Cardiac muscle cell (in vitro differentiated cells and primary cell): Measurements from ENCODE around the gene ADH1C. TPM values are rescaled to one million over a fixed set of nuclear protein-coding genes. Genes with fewer than 3 reads are reported as not detected.
A peak's percentile ranks its signal among the peaks of the same experiment; 100 is the strongest.
"Not testable (repeated sequence)": the region's sequence is repeated elsewhere in the genome, so short reads cannot be mapped to it uniquely, and the experiment has no call there.

Experiments used
- DNase-seq, 2 donors: peaks; one replicate each; pipeline versions ENCODE4 v3.0.0 to v3.0.0-alpha.2; 2010 to 2017; ENCODE audit warnings: low read depth in 1 of 2, low spot score in 1 of 2
- H3K27ac ChIP-seq: fragments of 200-600 bp; sonication (generic); 2 replicates; pipeline ENCODE4 v1.5.1; 2016
- H3K27me3 ChIP-seq: fragments of 200-600 bp; sonication (generic); 2 replicates; pipeline ENCODE4 v1.6.0; 2016; ENCODE audit warnings: control low read depth
- H3K36me3 ChIP-seq: fragments of 200-600 bp; sonication (generic); 2 replicates; pipeline ENCODE4 v1.5.1; 2016; ENCODE audit warnings: control low read depth
- H3K4me1 ChIP-seq: fragments of 200-600 bp; sonication (generic); 2 replicates; pipeline ENCODE4 v1.8.1; 2017; ENCODE audit warnings: low read depth, mild to moderate bottlenecking, mixed run types
- H3K4me3 ChIP-seq: fragments of 200-600 bp; sonication (generic); 2 replicates; pipeline ENCODE4 v1.5.1; 2016; ENCODE audit warnings: mild to moderate bottlenecking
- H3K9me3 ChIP-seq: fragments of 200-600 bp; sonication (generic); 2 replicates; pipeline ENCODE4 v1.5.1; 2017; ENCODE audit warnings: low read depth, mild to moderate bottlenecking, control low read depth
- polyA plus RNA-seq: library from polyadenylated mRNA; unstranded; fragments of >200 nt; fragmentation: Nextera tagmentation; extraction: Ambion mirVana; gene quantifications from 2 replicates; pipeline ENCODE4 v1.2.1, GENCODE V29; 2016
- total RNA-seq: library from RNA; depleted of rRNA; stranded (reverse); fragments of >200 nt; gene quantifications from 2 replicates; pipeline ENCODE4 v1.2.3, GENCODE V29; 2016
- TF ChIP-seq, protein P1 (sequence below): IDR thresholded peaks from 2 replicates; pipeline ENCODE4 v1.5.1; 2012; ENCODE audit warnings: low read depth, mild to moderate bottlenecking, low read length

Gene ADH1C
- total and polyA plus RNA-seq, 2 experiments from 2014 or later = not detected

DNA sequence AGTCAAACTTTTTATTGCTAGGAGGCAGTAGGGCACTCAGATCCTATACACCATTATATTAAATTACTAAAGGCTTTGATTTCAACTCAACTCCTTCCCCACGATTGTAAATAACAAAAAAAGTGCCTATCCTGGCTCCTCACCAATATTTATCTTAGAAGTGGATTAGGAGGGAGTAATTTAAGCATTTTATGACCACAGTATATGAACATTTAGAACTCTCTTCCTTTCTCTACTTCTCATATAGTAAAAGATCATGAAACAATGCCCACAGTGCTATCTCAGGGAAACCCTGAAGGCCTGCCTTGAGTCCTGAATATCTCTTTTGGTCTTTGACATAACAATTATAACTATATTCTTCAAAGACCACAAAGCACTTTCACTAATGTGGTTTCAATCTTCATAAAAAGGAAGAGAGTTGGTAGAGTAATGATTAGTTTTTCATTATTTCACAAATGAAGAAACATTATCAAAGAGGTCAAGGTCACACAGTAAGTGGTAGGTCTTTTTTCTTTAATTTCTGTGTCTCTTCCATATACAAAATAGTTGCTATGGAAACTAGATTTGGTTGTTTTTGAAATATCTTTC lies 29.1 kb upstream of the ADH1C start:
- H3K36me3 ChIP-seq = no peaks in the 10 kb centered on the region
- no peaks in the 10 kb centered on the region for H3K4me1 ChIP-seq
- H3K27ac ChIP-seq = no peak overlapping the region
- H3K27me3 ChIP-seq = no peaks in the 10 kb centered on the region
- H3K9me3 ChIP-seq = no peaks in the 10 kb centered on the region
- H3K4me3 ChIP-seq = no peak overlapping the region
- DNase-seq = no peak
- TF ChIP-seq, protein P1, sequence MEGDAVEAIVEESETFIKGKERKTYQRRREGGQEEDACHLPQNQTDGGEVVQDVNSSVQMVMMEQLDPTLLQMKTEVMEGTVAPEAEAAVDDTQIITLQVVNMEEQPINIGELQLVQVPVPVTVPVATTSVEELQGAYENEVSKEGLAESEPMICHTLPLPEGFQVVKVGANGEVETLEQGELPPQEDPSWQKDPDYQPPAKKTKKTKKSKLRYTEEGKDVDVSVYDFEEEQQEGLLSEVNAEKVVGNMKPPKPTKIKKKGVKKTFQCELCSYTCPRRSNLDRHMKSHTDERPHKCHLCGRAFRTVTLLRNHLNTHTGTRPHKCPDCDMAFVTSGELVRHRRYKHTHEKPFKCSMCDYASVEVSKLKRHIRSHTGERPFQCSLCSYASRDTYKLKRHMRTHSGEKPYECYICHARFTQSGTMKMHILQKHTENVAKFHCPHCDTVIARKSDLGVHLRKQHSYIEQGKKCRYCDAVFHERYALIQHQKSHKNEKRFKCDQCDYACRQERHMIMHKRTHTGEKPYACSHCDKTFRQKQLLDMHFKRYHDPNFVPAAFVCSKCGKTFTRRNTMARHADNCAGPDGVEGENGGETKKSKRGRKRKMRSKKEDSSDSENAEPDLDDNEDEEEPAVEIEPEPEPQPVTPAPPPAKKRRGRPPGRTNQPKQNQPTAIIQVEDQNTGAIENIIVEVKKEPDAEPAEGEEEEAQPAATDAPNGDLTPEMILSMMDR = no peak

DNA sequence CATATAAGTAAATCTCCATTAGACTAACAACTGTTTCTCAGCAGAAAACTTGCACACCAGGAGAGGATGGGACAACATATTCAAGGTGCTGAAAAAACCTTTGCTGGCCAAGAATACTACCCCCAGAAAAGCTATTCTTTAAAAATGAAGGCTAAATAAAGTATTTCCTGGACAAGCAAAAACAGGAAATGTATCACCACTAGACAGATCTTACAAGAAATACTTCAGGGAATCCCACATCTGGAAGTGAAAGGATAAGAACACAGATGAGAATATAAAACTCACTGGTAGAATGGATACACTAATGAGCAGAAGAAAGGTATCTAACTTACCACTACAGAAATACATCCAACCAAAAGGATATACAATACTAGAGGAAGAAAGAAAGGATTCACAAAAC lies 27.0 kb upstream of the ADH1C start:
- Histone ChIP-seq H3K9me3 (no peaks in the 10 kb centered on the region), H3K4me3 (no peak overlapping the region), H3K4me1 (no peaks in the 10 kb centered on the region), H3K36me3 (no peaks in the 10 kb centered on the region), H3K27ac (no peak overlapping the region), H3K27me3 (no peaks in the 10 kb centered on the region)
- peak in 1 of 2 donors; percentile 33 for DNase-seq
- TF ChIP-seq, protein P1 = no peak

DNA sequence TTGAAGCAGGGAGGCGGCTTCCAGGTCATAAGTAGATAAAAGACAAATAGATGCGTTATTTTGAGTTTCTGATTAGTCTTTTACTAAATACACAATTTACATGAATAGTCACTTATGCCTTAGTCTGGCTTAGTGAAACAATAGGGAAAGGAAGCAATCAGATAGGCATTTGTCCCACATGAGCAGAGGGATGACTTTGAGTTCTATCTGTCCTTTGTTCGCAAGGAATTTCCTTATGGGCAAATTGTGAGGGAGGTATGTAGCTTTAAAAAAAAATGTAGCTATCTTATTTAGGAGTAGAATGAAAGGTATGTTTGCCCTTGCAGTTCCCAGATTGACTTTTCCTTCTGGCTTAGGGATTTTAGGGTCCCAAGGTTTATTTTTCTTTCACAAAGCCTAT lies 26.3 kb upstream of the ADH1C start:
- Histone ChIP-seq H3K27me3 (no peaks in the 10 kb centered on the region), H3K4me3 (no peak overlapping the region), H3K9me3 (no peaks in the 10 kb centered on the region), H3K27ac (no peak overlapping the region), H3K4me1 (no peaks in the 10 kb centered on the region), H3K36me3 (no peaks in the 10 kb centered on the region)
- no peak for DNase-seq
- TF ChIP-seq, protein P1 = no peak

DNA sequence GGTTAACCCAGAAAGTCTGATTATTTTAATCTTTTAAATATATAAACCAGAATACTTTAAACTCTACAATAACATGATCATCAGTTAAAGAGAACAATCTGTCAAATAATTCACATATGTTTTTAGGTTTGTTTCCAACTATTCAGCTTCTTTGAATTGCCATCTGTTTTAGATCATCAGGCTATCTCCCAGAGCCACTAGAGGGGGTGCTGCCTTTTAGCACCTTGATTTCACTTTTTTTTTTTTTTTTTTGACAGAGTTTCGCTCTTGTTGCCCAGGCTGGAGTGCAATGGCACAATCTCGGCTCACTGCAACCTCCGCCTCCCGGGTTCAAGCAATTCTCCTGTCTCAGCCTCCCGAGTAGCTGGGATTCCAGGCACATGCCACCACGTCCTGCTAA lies 24.8 kb upstream of the ADH1C start:
- H3K27me3 ChIP-seq, H3K27ac ChIP-seq, H3K9me3 ChIP-seq, H3K4me3 ChIP-seq, H3K36me3 ChIP-seq, H3K4me1 ChIP-seq: not testable (repeated sequence)
- TF ChIP-seq, protein P1 = peak; percentile 45
- DNase-seq = peak in 1 of 2 donors; percentile 44

DNA sequence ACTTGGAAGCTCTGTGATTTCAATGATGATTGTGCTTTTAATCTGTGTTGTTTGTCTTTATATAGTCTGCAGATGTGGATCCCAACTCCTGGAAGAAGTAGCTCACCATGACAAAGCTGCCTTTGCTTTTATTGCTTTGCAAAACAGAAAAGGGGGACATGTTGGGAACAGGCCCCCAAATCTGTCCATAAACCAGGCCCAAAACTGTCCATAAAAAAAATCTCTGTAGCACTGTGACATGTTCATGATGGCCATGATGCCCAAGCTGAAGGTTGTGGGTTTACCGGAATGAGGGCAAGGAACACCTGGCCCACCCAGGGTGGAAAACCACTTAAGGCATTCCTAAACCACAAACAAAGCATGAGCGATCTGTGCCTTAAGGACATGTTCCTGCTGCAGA lies 19.9 kb upstream of the ADH1C start:
- H3K9me3 ChIP-seq, H3K4me3 ChIP-seq, DNase-seq, H3K4me1 ChIP-seq, H3K36me3 ChIP-seq, H3K27ac ChIP-seq, H3K27me3 ChIP-seq: not testable (repeated sequence)

DNA sequence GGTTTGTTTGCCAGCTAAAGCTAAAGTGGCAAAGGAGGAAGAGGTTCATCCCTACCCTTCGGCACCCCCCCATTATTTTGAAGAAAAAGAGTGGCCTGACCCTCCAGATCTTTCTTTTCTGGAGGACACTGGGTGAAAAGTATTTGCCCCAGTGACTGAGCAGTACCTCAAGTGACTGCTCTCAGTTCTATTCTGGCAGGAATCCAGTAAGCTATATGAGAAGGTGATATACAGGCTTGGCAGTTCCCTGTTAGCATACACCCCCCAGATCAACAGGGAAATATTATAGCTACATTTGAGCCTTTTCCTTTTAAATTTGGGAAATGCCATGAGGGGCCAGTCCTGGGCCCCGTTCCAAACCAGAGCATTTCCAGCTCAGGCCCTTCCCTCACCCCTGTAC lies 15.3 kb upstream of the ADH1C start:
- not testable (repeated sequence) for H3K27ac ChIP-seq, H3K27me3 ChIP-seq, H3K4me3 ChIP-seq, H3K9me3 ChIP-seq, H3K36me3 ChIP-seq, H3K4me1 ChIP-seq
- peak in 1 of 2 donors; percentile 4 for DNase-seq

DNA sequence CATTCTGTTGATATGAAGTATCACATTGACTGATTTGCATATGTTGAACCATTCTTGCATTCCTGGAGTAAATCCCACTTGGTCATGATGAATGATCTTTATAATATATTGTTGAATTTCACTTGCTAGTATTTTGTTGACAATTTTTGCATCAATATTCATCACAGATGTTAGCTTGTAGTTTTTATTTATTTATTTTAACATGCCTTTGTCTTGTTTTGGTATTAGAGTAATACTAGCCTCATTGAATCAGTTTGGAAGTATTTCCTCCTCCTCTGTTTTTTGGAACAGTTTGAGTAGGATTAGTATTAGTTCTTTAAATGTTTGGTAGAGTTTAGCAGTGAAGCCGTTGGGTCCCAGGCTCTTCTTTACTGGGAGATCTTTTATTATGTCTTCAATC lies 13.9 kb upstream of the ADH1C start:
- H3K4me1 ChIP-seq = no peaks in the 10 kb centered on the region
- no peaks in the 10 kb centered on the region for H3K9me3 ChIP-seq
- TF ChIP-seq, protein P1 = no peak
- no peak for DNase-seq
- H3K27ac ChIP-seq = no peak overlapping the region
- no peak overlapping the region for H3K4me3 ChIP-seq
- no peaks in the 10 kb centered on the region for H3K36me3 ChIP-seq
- no peaks in the 10 kb centered on the region for H3K27me3 ChIP-seq
